MCF 10A (cell line): ENCODE measurements around the gene TLK1. TPM values are rescaled to one million over a fixed set of nuclear protein-coding genes. Genes with fewer than 3 reads are reported as not detected.

Experiments
- BruUV-seq: library from RNA; stranded (reverse); fragments of 400-500 nt; replicated peaks from 2 replicates; lab custom pipeline; 2021; lab: Mats Ljungman, UMichigan
- CTCF ChIA-PET: fragments of 300-600 bp; sonication (Branson Sonifier 250); formaldehyde crosslinking; extraction: SDS; loops from one replicate; lab custom pipeline; 2021; ENCODE audit warnings: antibody characterized with exemption, inconsistent platforms; lab: Yijun Ruan, JAX
- POLR2A ChIA-PET: fragments of 300-600, 350-650 bp; sonication (Branson Sonifier 250); formaldehyde crosslinking; extraction: SDS; loops from one replicate; lab custom pipeline; 2020; ENCODE audit warnings: antibody characterized with exemption, inconsistent platforms; lab: Yijun Ruan, JAX
- DNase-seq: peaks from one replicate; pipeline ENCODE4 v3.0.0-alpha.2; 2018; ENCODE audit not compliant: unreplicated experiment
- H3K27ac Mint-ChIP-seq: one replicate; pipeline ENCODE4 v1.8.0; 2022; ENCODE audit warnings: mild to moderate bottlenecking, low read depth, mixed read lengths; ENCODE audit not compliant: unreplicated experiment
- H3K27me3 Mint-ChIP-seq: one replicate; pipeline ENCODE4 v1.8.0; 2022; ENCODE audit warnings: mixed read lengths; ENCODE audit not compliant: insufficient read depth, unreplicated experiment
- H3K36me3 Mint-ChIP-seq: one replicate; pipeline ENCODE4 v1.8.0; 2022; ENCODE audit warnings: mild to moderate bottlenecking, moderate library complexity, mixed read lengths; ENCODE audit not compliant: insufficient read depth, unreplicated experiment
- H3K4me1 Mint-ChIP-seq: one replicate; pipeline ENCODE4 v1.8.0; 2022; ENCODE audit warnings: mixed read lengths; ENCODE audit not compliant: insufficient read depth, unreplicated experiment
- H3K4me3 Mint-ChIP-seq: one replicate; pipeline ENCODE4 v1.8.0; 2022; ENCODE audit warnings: mild to moderate bottlenecking, moderate library complexity, mixed read lengths; ENCODE audit not compliant: unreplicated experiment
- H3K9me3 Mint-ChIP-seq: one replicate; pipeline ENCODE4 v1.8.0; 2022; ENCODE audit warnings: mixed read lengths; ENCODE audit not compliant: unreplicated experiment
- CTCF ChIP-seq: fragments of 200-600 bp; IDR thresholded peaks from one replicate; pipeline ENCODE4 v1.8.0; 2022; ENCODE audit warnings: antibody characterized with exemption, mild to moderate bottlenecking; ENCODE audit not compliant: unreplicated experiment
- intact Hi-C: fragments of 100-400 bp; cut with micrococcal nuclease; formaldehyde crosslinking; loops from 2 replicates; pipeline ENCODE4 v1.14.1; 2022
- total RNA-seq: library from RNA; stranded (reverse); gene quantifications from 2 replicates; pipeline ENCODE4 v1.2.3, GENCODE V29; 2022

TLK1 gene
- total RNA-seq, 1 experiment from 2014 or later = 60.6 TPM

- H3K9me3 Mint-ChIP-seq = no peaks in the 10 kb centered on the region
- no peak overlapping the region for H3K4me3 Mint-ChIP-seq
- peaks cover 13% of the 10 kb centered on the region for H3K36me3 Mint-ChIP-seq
- H3K4me1 Mint-ChIP-seq = peaks cover 4% of the 10 kb centered on the region
- POLR2A ChIA-PET = interaction anchor here (0.6 kb wide), 1 partner anchor 293 kb away, joined by 4 read pairs; no protein-coding TSS in a partner anchor
- no peak for TF ChIP-seq CTCF
- intact Hi-C loops = no loop called here
- no peaks in the 10 kb centered on the region for H3K27me3 Mint-ChIP-seq
- CTCF ChIA-PET = interaction anchor here (1.7 kb wide), 1 partner anchor 15 kb away, joined by 6 read pairs; no protein-coding TSS in a partner anchor
- no peak overlapping the region for H3K27ac Mint-ChIP-seq
- DNase-seq = no peak
- no TSS peak for BruUV-seq
Observed at GRCh38 chr2:171072164-171072563, 88.5 kb downstream of the TLK1 start.

- Mint-ChIP-seq H3K4me1 (peaks cover 4% of the 10 kb centered on the region), H3K27me3 (no peaks in the 10 kb centered on the region), H3K9me3 (no peaks in the 10 kb centered on the region), H3K27ac (no peak overlapping the region), H3K4me3 (peak overlapping the region; percentile 36), H3K36me3 (peaks cover 13% of the 10 kb centered on the region)
- POLR2A ChIA-PET = interaction anchor here (0.6 to 1.1 kb wide), 2 partner anchors 9 to 16 kb away, joined by 3 read pairs; no protein-coding TSS in a partner anchor
- TF ChIP-seq CTCF = no peak
- BruUV-seq = no TSS peak
- CTCF ChIA-PET = interaction anchor here (2.7 kb wide), 1 partner anchor 17 kb away, joined by 10 read pairs; no protein-coding TSS in a partner anchor
- intact Hi-C loops = no loop called here
- DNase-seq = peak; percentile 37
Observed at GRCh38 chr2:171069286-171069956, 91.3 kb downstream of the TLK1 start.

GRCh38 chr2:171066110-171066509 lies 94.6 kb downstream of the TLK1 start:
- CTCF ChIA-PET = no interaction called here
- intact Hi-C loops = no loop called here
- Mint-ChIP-seq H3K36me3 (peaks cover 5% of the 10 kb centered on the region), H3K4me3 (no peak overlapping the region), H3K9me3 (no peaks in the 10 kb centered on the region), H3K4me1 (peaks cover 4% of the 10 kb centered on the region), H3K27me3 (no peaks in the 10 kb centered on the region), H3K27ac (no peak overlapping the region)
- POLR2A ChIA-PET = no interaction called here
- no TSS peak for BruUV-seq
- TF ChIP-seq CTCF = no peak
- no peak for DNase-seq

- H3K36me3 Mint-ChIP-seq = peaks cover 18% of the 10 kb centered on the region
- DNase-seq = no peak
- no TSS peak for BruUV-seq
- H3K9me3 Mint-ChIP-seq = no peaks in the 10 kb centered on the region
- H3K4me1 Mint-ChIP-seq = no peaks in the 10 kb centered on the region
- ChIA-PET CTCF (interaction anchor here (0.6 kb wide), 1 partner anchor 654 kb away, joined by 4 read pairs; no protein-coding TSS in a partner anchor), POLR2A (interaction anchor here (1.0 kb wide), 1 partner anchor 353 kb away, joined by 3 read pairs; no protein-coding TSS in a partner anchor)
- intact Hi-C loops = no loop called here
- H3K4me3 Mint-ChIP-seq = no peak overlapping the region
- H3K27ac Mint-ChIP-seq = no peak overlapping the region
- TF ChIP-seq CTCF = no peak
- no peaks in the 10 kb centered on the region for H3K27me3 Mint-ChIP-seq
Observed at GRCh38 chr2:171057575-171057974, 103.1 kb downstream of the TLK1 start.
